IMR-90 (cell line): Measurements from ENCODE around the gene SPCS3. TPM values are rescaled to one million over a fixed set of nuclear protein-coding genes. Genes with fewer than 3 reads are reported as not detected.

Source experiments
- ATAC-seq: fragments of 200-7000 bp; cut with Tn5 transposase; 2 replicates; pipeline ENCODE4 v1.9.1; 2020; ENCODE audit warnings: low read depth, mild to moderate bottlenecking, moderate library complexity
- BruUV-seq: library from RNA; stranded (reverse); fragments of 400-500 nt; replicated peaks from 2 replicates; lab custom pipeline; 2021; lab: Mats Ljungman, UMichigan
- CTCF ChIA-PET: fragments of 300-600 bp; formaldehyde crosslinking; extraction: SDS; loops from one replicate; lab custom pipeline; 2021; ENCODE audit warnings: antibody characterized with exemption; lab: Yijun Ruan, JAX
- POLR2A ChIA-PET: fragments of 300-600 bp; sonication (Branson Sonifier 250); formaldehyde crosslinking; loops from one replicate; lab custom pipeline; 2022; ENCODE audit warnings: antibody characterized with exemption; ENCODE audit not compliant: unreplicated experiment; lab: Charles Lee
- DNase-seq: peaks from one replicate; pipeline ENCODE4 v3.0.0; 2013
- H2AFZ ChIP-seq: replicated peaks from 2 replicates; pipeline ENCODE3; 2013; ENCODE audit warnings: low read length, mild to moderate bottlenecking; ENCODE audit not compliant: poor library complexity
- H2AK5ac ChIP-seq: 2 replicates; pipeline ENCODE4 v1.6.1; 2013; ENCODE audit warnings: low read depth, low read length, inconsistent platforms
- H2AK9ac ChIP-seq: replicated peaks from 2 replicates; pipeline ENCODE3; 2013; ENCODE audit warnings: mild to moderate bottlenecking, low read depth, low read length, moderate library complexity; ENCODE audit not compliant: poor library complexity
- H2BK120ac ChIP-seq: 2 replicates; pipeline ENCODE4 v1.6.1; 2013; ENCODE audit warnings: low read depth, low read length, inconsistent platforms
- H2BK15ac ChIP-seq: 3 replicates; pipeline ENCODE4 v1.6.1; 2013; ENCODE audit warnings: low read depth, low read length, inconsistent platforms
- H2BK20ac ChIP-seq: 2 replicates; pipeline ENCODE4 v1.6.1; 2013; ENCODE audit warnings: low read depth, mild to moderate bottlenecking, inconsistent platforms, low read length, moderate library complexity
- H2BK5ac ChIP-seq: 2 replicates; pipeline ENCODE4 v1.6.1; 2013; ENCODE audit warnings: mild to moderate bottlenecking, low read depth, low read length, inconsistent platforms; ENCODE audit not compliant: poor library complexity, severe bottlenecking
- H3K14ac ChIP-seq: replicated peaks from 2 replicates; pipeline ENCODE4 v1.6.1; 2013; ENCODE audit warnings: low read depth, low read length, inconsistent platforms
- H3K18ac ChIP-seq: 2 replicates; pipeline ENCODE4 v1.6.1; 2013; ENCODE audit warnings: low read depth, low read length, control low read depth
- H3K23ac ChIP-seq: 2 replicates; pipeline ENCODE4 v1.6.1; 2013; ENCODE audit warnings: low read depth, low read length, inconsistent platforms
- H3K27ac ChIP-seq: 2 replicates; pipeline ENCODE4 v1.5.1; 2013; ENCODE audit warnings: mild to moderate bottlenecking, control low read depth, low read length; ENCODE audit not compliant: insufficient read depth
- H3K27me3 ChIP-seq: 2 replicates; pipeline ENCODE4 v1.6.1; 2013; ENCODE audit warnings: low read length; ENCODE audit not compliant: control insufficient read depth, insufficient read depth
- H3K36me3 ChIP-seq: 2 replicates; pipeline ENCODE4 v1.6.1; 2013; ENCODE audit warnings: low read length, mixed read lengths; ENCODE audit not compliant: control insufficient read depth, insufficient read depth
- H3K4ac ChIP-seq: 2 replicates; pipeline ENCODE4 v1.6.1; 2013; ENCODE audit warnings: low read depth, low read length, inconsistent platforms
- H3K4me1 ChIP-seq: 2 replicates; pipeline ENCODE4 v1.6.1; 2013; ENCODE audit warnings: low read length, mixed read lengths; ENCODE audit not compliant: control insufficient read depth, insufficient read depth
- H3K4me2 ChIP-seq: 2 replicates; pipeline ENCODE4 v1.6.1; 2013; ENCODE audit warnings: low read depth, mild to moderate bottlenecking, control low read depth, low read length, moderate library complexity
- H3K4me3 ChIP-seq: 2 replicates; pipeline ENCODE4 v1.5.1; 2013; ENCODE audit warnings: low read depth, mild to moderate bottlenecking, control low read depth, low read length, moderate library complexity; ENCODE audit not compliant: insufficient read depth
- H3K56ac ChIP-seq: 2 replicates; pipeline ENCODE4 v1.6.1; 2013; ENCODE audit warnings: low read length, inconsistent platforms; ENCODE audit not compliant: insufficient read depth; ENCODE audit errors: extremely low read depth
- H3K79me1 ChIP-seq, 2 experiments: 2 replicates each; pipeline ENCODE4 v1.6.1; 2013; ENCODE audit warnings: low read length in 2 of 2, inconsistent platforms in 1 of 2, low read depth in 1 of 2
- H3K9ac ChIP-seq: 2 replicates; pipeline ENCODE4 v1.6.1; 2013; ENCODE audit warnings: low read depth, low read length, control low read depth
- H3K9me1 ChIP-seq: 2 replicates; pipeline ENCODE4 v1.6.1; 2013; ENCODE audit warnings: low read length, inconsistent platforms; ENCODE audit not compliant: insufficient read depth
- H3K9me3 ChIP-seq: 2 replicates; pipeline ENCODE4 v1.6.1; 2013; ENCODE audit warnings: low read length; ENCODE audit not compliant: control insufficient read depth, insufficient read depth
- H4K20me1 ChIP-seq: 2 replicates; pipeline ENCODE4 v1.6.1; 2013; ENCODE audit warnings: low read length, inconsistent platforms; ENCODE audit not compliant: insufficient read depth
- H4K5ac ChIP-seq: 2 replicates; pipeline ENCODE4 v1.6.1; 2013; ENCODE audit warnings: mild to moderate bottlenecking, low read depth, low read length, control low read depth
- H4K8ac ChIP-seq, 2 experiments: 2 replicates each; pipeline ENCODE4 v1.6.1; 2013; ENCODE audit warnings: low read depth in 2 of 2, low read length in 2 of 2, control low read depth in 1 of 2, inconsistent platforms in 1 of 2
- H4K91ac ChIP-seq: 2 replicates; pipeline ENCODE4 v1.6.1; 2013; ENCODE audit warnings: low read depth, low read length, inconsistent platforms; ENCODE audit not compliant: insufficient read depth
- CHD1 ChIP-seq: IDR thresholded peaks from 2 replicates; pipeline ENCODE4 v1.6.1; 2012; ENCODE audit warnings: low read depth, low read length, improper control_type of control experiment
- MAFK ChIP-seq: IDR thresholded peaks from 2 replicates; pipeline ENCODE4 v1.6.1; 2012; ENCODE audit warnings: low read depth, low read length, improper control_type of control experiment
- MXI1 ChIP-seq: IDR thresholded peaks from 2 replicates; pipeline ENCODE4 v1.6.1; 2012; ENCODE audit warnings: low read depth, mild to moderate bottlenecking, low read length, moderate library complexity, borderline replicate concordance
- NFE2L2 ChIP-seq: fragments of 150-350 bp; IDR thresholded peaks from 2 replicates; pipeline ENCODE4 v1.6.1; 2016; ENCODE audit warnings: low read depth, mild to moderate bottlenecking, low read length
- WGBS, 2 experiments: methylation state at CpG; one replicate each; pipeline versions ENCODE4 v1.1.5 to v1.1.7; 2013; ENCODE audit warnings: missing lambda C conversion rate in 2 of 2; ENCODE audit not compliant: insufficient read length in 1 of 2; ENCODE audit errors: extremely low coverage in 2 of 2; 5-methylcytosine and 5-hydroxymethylcytosine counted together
- dilution Hi-C: fragments of 300-500 bp; cut with HindIII; formaldehyde crosslinking; loops from one replicate; pipeline ENCODE4 v1.14.3; 2018; ENCODE audit warnings: low sequenced_read_pairs; ENCODE audit not compliant: unreplicated experiment
- in situ Hi-C: fragments of 300-500 bp; cut with MboI; formaldehyde crosslinking; loops from 3 replicates; pipeline ENCODE4 v1.14.3; 2019; ENCODE audit warnings: low sequenced_read_pairs, inconsistent platforms, mixed read lengths
- intact Hi-C: fragments of 100-400 bp; cut with micrococcal nuclease; formaldehyde crosslinking; loops from 2 replicates; pipeline ENCODE4 v1.10.0; 2022
- polyA plus RNA-seq, 3 experiments: library from polyadenylated mRNA; depleted of rRNA; stranded (reverse); fragments of >200 nt; gene quantifications; 2 replicates each; pipeline ENCODE4 v1.2.3, GENCODE V29; 2012; ENCODE audit warnings: low replicate concordance in 1 of 3
- total RNA-seq: library from RNA; depleted of rRNA; stranded (reverse); fragments of >200 nt; gene quantifications from 2 replicates; pipeline ENCODE4 v1.2.3, GENCODE V29; 2012

Gene SPCS3
- total and polyA plus RNA-seq, 2 of the 4 experiments (the other 2 are of a cell fraction) = 41.6 to 77.4 TPM

DNA sequence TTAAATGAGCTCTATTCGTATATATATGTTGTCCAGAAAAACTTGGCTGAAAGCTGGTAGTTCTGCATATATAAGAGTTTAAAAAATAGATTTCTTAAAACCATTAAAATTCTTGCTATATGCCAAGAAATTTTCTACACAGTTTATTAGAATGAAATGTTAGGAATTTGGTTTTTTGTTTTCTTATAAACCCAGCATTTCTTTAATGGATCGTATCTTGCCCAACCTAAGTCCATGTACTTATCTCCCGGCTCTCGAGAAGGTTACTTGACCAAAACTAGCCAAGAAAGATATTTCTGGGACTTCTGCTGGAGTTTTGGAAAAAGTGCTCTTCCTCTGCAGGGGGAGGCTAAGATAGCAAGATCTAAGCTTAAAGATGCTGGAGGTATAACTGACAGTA, 46.0 kb upstream of the SPCS3 start:
- no peak for DNase-seq
- in situ Hi-C loops = loop anchor here (10.0 kb wide), 1 partner anchor 79 kb away; the partner anchor contains the start of gene SPATA4
- no peak overlapping the region for H3K4me2 ChIP-seq

More for the DNA sequence above, 46.0 kb upstream of the SPCS3 start:
- Histone ChIP-seq H2AK5ac (peak overlapping the region; percentile 62), H3K23ac (peak overlapping the region; percentile 55), H4K20me1 (no peaks in the 10 kb centered on the region), H4K5ac (peak overlapping the region; percentile 67; the same call in 1 of the 2 replicates), H2AK9ac (no peak overlapping the region), H4K91ac (peak overlapping the region; percentile 80; the same call in 1 of the 2 replicates), H2BK120ac (peak overlapping the region; percentile 99), H2BK20ac (peak overlapping the region; percentile 88), H3K4me3 (no peak overlapping the region), H4K8ac (peak overlapping the region; percentile 48 to 54; a peak in 2 of 4 replicates), H3K36me3 (no peaks in the 10 kb centered on the region), H3K79me1 (peaks cover 0 to 2% of the 10 kb centered on the region in 2 experiments; a peak in 1 of 4 replicates), H3K9me3 (no peaks in the 10 kb centered on the region), H2AFZ (no peak overlapping the region), H3K9ac (no peak overlapping the region), H3K56ac (no peak overlapping the region; the same call in 1 of the 2 replicates), H3K27ac (no peak overlapping the region), H3K14ac (peak overlapping the region; percentile 61), H2BK15ac (peak overlapping the region; percentile 39; the same call in 1 of the 3 replicates), H3K4me1 (peaks cover 8% of the 10 kb centered on the region), H3K18ac (peak overlapping the region; percentile 39; the same call in 1 of the 2 replicates), H2BK5ac (peak overlapping the region; percentile 100), H3K9me1 (peaks cover 9% of the 10 kb centered on the region), H3K27me3 (no peaks in the 10 kb centered on the region), H3K4ac (peak overlapping the region; percentile 49; the same call in 1 of the 2 replicates)
- no CpG with 5 or more reads among the region's 4 CpGs for WGBS, 2 experiments
- dilution Hi-C loops (no loop called here), intact Hi-C loops (no loop called here)
- no TSS peak for BruUV-seq
- TF ChIP-seq CHD1 (no peak), MXI1 (no peak), NFE2L2 (no peak), MAFK (no peak)
- ChIA-PET CTCF (interaction anchor here (0.7 to 0.9 kb wide), 2 partner anchors 13 to 124 kb away, joined by 3 to 4 read pairs; no protein-coding TSS in a partner anchor), POLR2A (no interaction called here)
- ATAC-seq = no peak
